Fibroblast of pulmonary artery (primary cell): ENCODE measurements around the gene FBXO22.
A peak's percentile ranks its signal among the peaks of the same experiment; 100 is the strongest.

Source experiments
- DNase-seq: peaks from one replicate; pipeline ENCODE4 v3.0.0-alpha.2; 2010; ENCODE audit warnings: low read depth
- H3K4me3 ChIP-seq: replicated peaks from 2 replicates; pipeline ENCODE4 v1.5.1; 2011; ENCODE audit warnings: low read depth, mild to moderate bottlenecking, control low read depth, low read length, moderate library complexity
- TF ChIP-seq, protein P1 (sequence below): IDR thresholded peaks from 2 replicates; pipeline ENCODE4 v1.5.1; 2011; ENCODE audit warnings: mild to moderate bottlenecking, control low read depth, low read length, inconsistent platforms; ENCODE audit errors: missing control alignments

Gene FBXO22

DNA sequence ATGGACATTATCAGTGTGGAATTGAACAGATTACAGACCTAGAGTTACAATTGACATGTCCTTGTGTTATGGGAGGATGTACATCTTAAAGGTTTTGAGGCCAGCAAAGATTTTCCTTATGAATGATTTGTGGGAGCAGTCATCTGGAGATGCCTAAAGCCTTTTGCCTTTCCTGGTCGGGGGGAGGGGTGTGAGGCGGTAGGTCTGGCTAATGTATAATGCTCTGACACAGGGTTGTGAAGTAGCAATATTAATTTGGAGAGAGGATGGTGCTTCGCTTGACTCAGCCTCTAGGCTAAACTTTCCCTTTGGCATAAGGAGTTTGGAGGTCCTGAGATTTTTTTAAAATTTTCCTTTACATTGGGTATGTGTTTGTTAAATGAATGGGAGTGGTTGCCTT is 23.3 kb downstream of the FBXO22 start:
- DNase-seq = no peak
- TF ChIP-seq, protein P1, sequence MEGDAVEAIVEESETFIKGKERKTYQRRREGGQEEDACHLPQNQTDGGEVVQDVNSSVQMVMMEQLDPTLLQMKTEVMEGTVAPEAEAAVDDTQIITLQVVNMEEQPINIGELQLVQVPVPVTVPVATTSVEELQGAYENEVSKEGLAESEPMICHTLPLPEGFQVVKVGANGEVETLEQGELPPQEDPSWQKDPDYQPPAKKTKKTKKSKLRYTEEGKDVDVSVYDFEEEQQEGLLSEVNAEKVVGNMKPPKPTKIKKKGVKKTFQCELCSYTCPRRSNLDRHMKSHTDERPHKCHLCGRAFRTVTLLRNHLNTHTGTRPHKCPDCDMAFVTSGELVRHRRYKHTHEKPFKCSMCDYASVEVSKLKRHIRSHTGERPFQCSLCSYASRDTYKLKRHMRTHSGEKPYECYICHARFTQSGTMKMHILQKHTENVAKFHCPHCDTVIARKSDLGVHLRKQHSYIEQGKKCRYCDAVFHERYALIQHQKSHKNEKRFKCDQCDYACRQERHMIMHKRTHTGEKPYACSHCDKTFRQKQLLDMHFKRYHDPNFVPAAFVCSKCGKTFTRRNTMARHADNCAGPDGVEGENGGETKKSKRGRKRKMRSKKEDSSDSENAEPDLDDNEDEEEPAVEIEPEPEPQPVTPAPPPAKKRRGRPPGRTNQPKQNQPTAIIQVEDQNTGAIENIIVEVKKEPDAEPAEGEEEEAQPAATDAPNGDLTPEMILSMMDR = no peak
- H3K4me3 ChIP-seq = no peak overlapping the region

DNA sequence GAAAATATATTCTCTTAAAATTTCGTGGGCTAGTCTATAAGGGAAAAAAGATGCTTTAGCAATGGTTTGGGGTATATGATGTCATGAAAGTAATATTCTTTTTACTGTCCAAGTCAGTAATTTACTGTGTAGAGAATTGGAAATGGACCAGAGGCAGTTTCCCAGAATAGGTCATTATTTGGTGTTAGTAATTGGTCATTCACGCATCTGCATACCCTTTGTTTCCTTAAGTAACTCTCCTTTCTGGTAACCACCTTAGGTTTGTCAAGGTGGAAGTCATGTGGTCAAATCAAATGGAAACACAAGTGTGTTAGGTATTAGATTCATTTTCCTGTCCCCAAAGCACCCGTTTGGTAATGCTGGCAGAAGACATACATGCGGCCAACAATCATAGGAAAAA is 23.9 kb downstream of the FBXO22 start:
- TF ChIP-seq, protein P1 = no peak
- DNase-seq = no peak
- no peak overlapping the region for H3K4me3 ChIP-seq

DNA sequence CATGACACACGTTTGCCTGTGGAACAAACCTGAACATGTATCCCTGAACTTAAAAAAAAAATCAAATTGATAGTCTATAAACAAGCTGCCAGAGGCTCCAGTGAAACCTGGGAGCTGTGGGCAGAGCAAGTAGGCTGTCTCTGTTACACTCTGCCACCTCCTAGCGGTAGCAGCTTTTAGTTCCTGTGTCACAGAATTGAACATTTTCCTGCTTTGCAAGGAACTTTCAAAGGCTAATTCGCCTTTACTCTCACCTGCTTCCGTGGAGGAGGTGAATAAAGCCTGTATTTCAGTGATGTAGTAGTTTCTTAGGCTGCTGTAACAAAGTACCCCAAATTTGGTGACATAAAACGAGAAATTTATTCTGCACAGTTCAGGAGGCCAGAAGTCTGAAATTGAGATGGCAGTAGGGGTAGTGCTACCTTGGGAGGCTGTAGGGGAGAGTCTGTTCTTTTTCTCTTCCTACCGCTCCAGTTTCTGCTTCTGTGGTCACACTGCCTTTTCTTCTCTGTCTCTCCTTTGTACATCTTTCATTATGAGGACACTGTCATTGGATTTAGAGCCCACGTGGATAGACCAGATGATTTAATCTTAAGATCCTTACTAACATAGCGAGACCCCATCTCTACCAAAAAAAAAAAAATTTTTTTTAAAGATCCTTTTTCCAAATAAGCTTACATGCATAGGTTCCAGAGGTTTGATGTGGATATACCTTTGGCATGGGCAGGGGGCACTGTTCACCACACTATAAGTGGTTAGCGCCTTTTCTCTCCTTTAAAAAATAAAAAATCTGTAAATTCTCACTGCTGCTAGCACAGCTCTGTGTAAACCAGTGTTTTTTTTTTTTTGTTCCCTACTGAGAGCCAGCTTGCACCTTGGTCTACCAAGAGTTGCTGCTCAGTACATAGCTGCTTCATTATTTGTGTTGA is 25.3 kb downstream of the FBXO22 start:
- TF ChIP-seq, protein P1 = peak; percentile 56
- no peak overlapping the region for H3K4me3 ChIP-seq
- DNase-seq = peak; percentile 56

DNA sequence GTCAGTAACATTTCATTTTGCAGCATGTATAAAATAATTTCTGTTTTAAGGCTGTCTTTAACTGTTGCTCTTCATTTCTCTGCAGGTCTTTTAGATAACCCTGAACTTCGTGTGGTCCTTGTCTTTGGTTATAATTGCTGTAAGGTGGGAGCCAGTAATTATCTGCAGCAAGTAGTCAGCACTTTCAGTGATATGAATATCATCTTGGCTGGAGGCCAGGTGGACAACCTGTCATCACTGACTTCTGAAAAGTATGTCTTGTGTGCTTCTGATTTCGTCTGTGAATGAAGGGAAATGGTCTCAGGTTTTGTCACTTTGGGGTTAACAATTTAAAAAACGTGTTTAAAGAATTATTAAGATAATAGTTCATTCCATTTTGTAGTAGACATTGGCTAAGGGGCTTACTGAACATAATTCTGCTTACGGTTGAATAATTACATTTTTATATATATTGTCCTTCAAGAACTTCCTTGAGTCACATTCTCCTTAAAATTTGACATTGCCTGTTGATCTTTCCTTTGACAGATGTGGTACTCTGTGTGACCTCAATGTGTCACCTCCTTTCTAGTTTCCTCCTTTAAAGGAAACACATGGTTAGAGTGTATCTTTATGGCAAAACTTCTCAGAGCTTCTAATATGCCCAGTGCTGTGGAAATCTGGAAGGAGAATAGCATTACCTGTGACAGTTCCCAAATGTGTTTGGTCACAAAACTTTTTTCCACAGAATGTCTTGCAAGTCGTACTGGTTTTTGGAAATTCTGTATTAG is 26.3 kb downstream of the FBXO22 start:
- H3K4me3 ChIP-seq = no peak overlapping the region
- DNase-seq = no peak
- TF ChIP-seq, protein P1 = no peak

DNA sequence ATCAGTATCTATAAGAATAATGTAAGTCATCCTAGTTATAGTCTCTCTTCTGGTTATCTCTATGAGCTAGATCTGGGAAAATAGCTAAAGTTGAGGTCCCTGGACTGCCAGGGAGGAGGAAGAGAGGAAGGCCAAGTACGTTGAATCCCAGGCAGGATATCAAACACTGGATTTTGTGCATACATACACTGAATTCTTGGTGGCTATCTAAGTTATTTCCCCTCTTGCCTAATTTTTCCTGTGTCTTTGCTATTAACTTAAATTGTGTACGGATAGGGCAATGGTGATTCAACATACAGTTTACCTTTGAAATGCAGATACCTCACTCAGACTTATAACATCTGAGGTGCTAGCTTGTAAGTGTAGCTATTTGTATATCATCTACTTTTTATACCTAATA is 27.2 kb downstream of the FBXO22 start:
- peak; percentile 51 for DNase-seq
- TF ChIP-seq, protein P1 = no peak
- H3K4me3 ChIP-seq = no peak overlapping the region

DNA sequence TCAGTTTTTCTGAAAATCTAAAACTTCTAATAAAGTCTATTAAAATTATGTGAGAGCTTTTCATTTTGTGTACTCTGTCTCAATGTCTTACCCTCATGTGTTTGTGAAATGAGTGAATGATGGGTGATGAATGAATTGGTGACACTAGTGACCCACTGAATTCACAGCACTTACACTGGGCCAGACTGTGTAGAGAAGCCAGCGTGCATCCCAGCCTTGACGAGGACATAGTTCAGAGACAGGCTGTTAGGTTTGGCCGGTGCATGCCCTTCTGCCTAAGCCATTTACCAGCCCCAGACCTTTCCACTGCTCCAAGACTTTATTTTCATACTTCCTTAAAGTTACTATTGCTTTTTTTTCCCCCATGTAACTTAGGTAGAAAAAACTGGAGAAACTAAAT is 38.8 kb downstream of the FBXO22 start:
- DNase-seq = no peak
- no peak overlapping the region for H3K4me3 ChIP-seq
- TF ChIP-seq, protein P1 = no peak
